H1 (cell line): Measurements from ENCODE around the gene PTPN12. TPM values are rescaled to one million over a fixed set of nuclear protein-coding genes. Genes with fewer than 3 reads are reported as not detected.

Experiments used
- CTCF ChIA-PET: fragments of 300-600 bp; sonication (Branson Sonifier 250); formaldehyde crosslinking; loops from one replicate; lab custom pipeline; 2021; ENCODE audit not compliant: partially characterized antibody; lab: Charles Lee
- POLR2A ChIA-PET: fragments of 300-600 bp; sonication (Branson Sonifier 250); formaldehyde crosslinking; loops from one replicate; lab custom pipeline; 2021; ENCODE audit warnings: inconsistent platforms; ENCODE audit not compliant: partially characterized antibody; lab: Charles Lee
- DNase-seq, 2 experiments: peaks; one replicate each; pipeline versions ENCODE4 v3.0.0 to v3.0.0-alpha.2; 2010 to 2022; ENCODE audit warnings: low spot score in 2 of 2, low read depth in 1 of 2, mixed read lengths in 1 of 2
- FAIRE-seq: peaks from 2 replicates; lab custom pipeline; 2011; peaks lifted over from hg19 to GRCh38; lab: Jason Lieb, UNC
- H2AFZ ChIP-seq: 2 replicates; pipeline ENCODE4 v1.8.1; 2012; ENCODE audit warnings: low read length, inconsistent platforms
- H2AK5ac ChIP-seq: 2 replicates; pipeline ENCODE4 v1.6.1; 2013; ENCODE audit warnings: low read depth, low read length
- H2BK120ac ChIP-seq: replicated peaks from 2 replicates; pipeline ENCODE3; 2013; ENCODE audit warnings: low read depth, low read length, inconsistent platforms
- H2BK12ac ChIP-seq: 2 replicates; pipeline ENCODE4 v1.6.1; 2013; ENCODE audit warnings: low read depth, low read length
- H2BK15ac ChIP-seq: 2 replicates; pipeline ENCODE4 v1.6.1; 2013; ENCODE audit warnings: low read length
- H2BK20ac ChIP-seq: 2 replicates; pipeline ENCODE4 v1.6.1; 2013; ENCODE audit warnings: low read length
- H2BK5ac ChIP-seq: 2 replicates; pipeline ENCODE4 v1.6.1; 2013; ENCODE audit warnings: low read depth, low read length
- H3K14ac ChIP-seq: 2 replicates; pipeline ENCODE4 v1.6.1; 2013; ENCODE audit warnings: inconsistent platforms; ENCODE audit not compliant: insufficient read length
- H3K18ac ChIP-seq: 2 replicates; pipeline ENCODE4 v1.6.1; 2013; ENCODE audit warnings: low read length; ENCODE audit errors: extremely low read depth
- H3K23ac ChIP-seq: 2 replicates; pipeline ENCODE4 v1.6.1; 2013; ENCODE audit warnings: inconsistent platforms; ENCODE audit not compliant: insufficient read length
- H3K23me2 ChIP-seq: 2 replicates; pipeline ENCODE4 v1.6.1; 2013; ENCODE audit warnings: low read depth, low read length
- H3K27ac ChIP-seq: 2 replicates; pipeline ENCODE4 v1.6.1; 2011; ENCODE audit warnings: low read depth, low read length, inconsistent platforms
- H3K27me3 ChIP-seq, 4 experiments: replicated peaks in 1 of 4; 1 replicate in 1 of 4; 2 replicates in 3 of 4; pipeline versions ENCODE4 v1.6.1 to v1.8.1; 2011 to 2013; ENCODE audit warnings: low read length in 3 of 4, mild to moderate bottlenecking in 3 of 4, inconsistent platforms in 2 of 4, mixed read lengths in 2 of 4, moderate library complexity in 1 of 4; ENCODE audit not compliant: control insufficient read depth in 3 of 4, insufficient read depth in 3 of 4; ENCODE audit errors: extremely low read depth in 1 of 4
- H3K36me3 ChIP-seq, 4 experiments: 2 replicates each; pipeline versions ENCODE4 v1.6.1 to v1.8.1; 2011 to 2013; ENCODE audit warnings: mild to moderate bottlenecking in 4 of 4, low read length in 3 of 4, moderate library complexity in 2 of 4, control low read depth in 1 of 4, inconsistent platforms in 1 of 4; ENCODE audit not compliant: insufficient read depth in 4 of 4, control insufficient read depth in 2 of 4
- H3K4ac ChIP-seq: replicated peaks from 2 replicates; pipeline ENCODE3; 2013; ENCODE audit warnings: low read length, low read depth, mixed read lengths, inconsistent platforms; ENCODE audit not compliant: insufficient read length
- H3K4me1 ChIP-seq, 4 experiments: replicated peaks in 1 of 4; 1 replicate in 1 of 4; 2 replicates in 3 of 4; pipeline versions ENCODE4 v1.6.1 to v1.8.1; 2011 to 2013; ENCODE audit warnings: low read length in 3 of 4, inconsistent platforms in 2 of 4, mixed read lengths in 1 of 4; ENCODE audit not compliant: insufficient read depth in 4 of 4, control insufficient read depth in 3 of 4
- H3K4me2 ChIP-seq, 2 experiments: 2 replicates each; pipeline versions ENCODE4 v1.6.1 to v1.8.1; 2011 to 2013; ENCODE audit warnings: low read depth in 2 of 2, low read length in 2 of 2, control low read depth in 1 of 2, inconsistent platforms in 1 of 2, mild to moderate bottlenecking in 1 of 2; ENCODE audit not compliant: insufficient read depth in 1 of 2
- H3K4me3 ChIP-seq, 4 experiments: fragments of 200-600, 300-600 bp in 1 of 4; sonication (generic), shearing (Covaris generic), sonication (Bioruptor Twin) in 1 of 4; 2 replicates each; pipeline versions ENCODE4 v1.5.1 to v1.8.1; 2011 to 2016; ENCODE audit warnings: low read length in 4 of 4, low read depth in 3 of 4, control low read depth in 2 of 4, inconsistent platforms in 2 of 4, mild to moderate bottlenecking in 2 of 4, mixed read lengths in 1 of 4, moderate library complexity in 1 of 4; ENCODE audit not compliant: insufficient read depth in 2 of 4; ENCODE audit errors: extremely low read depth in 1 of 4
- H3K56ac ChIP-seq: replicated peaks from 2 replicates; pipeline ENCODE3; 2013; ENCODE audit warnings: low read depth, mild to moderate bottlenecking, mixed read lengths, low read length, inconsistent platforms; ENCODE audit not compliant: insufficient read length
- H3K79me1 ChIP-seq: 2 replicates; pipeline ENCODE4 v1.6.1; 2013; ENCODE audit warnings: low read depth, low read length, control low read depth
- H3K79me2 ChIP-seq, 2 experiments: 2 replicates each; pipeline versions ENCODE4 v1.6.1 to v1.8.1; 2012 to 2013; ENCODE audit warnings: low read length in 2 of 2, mild to moderate bottlenecking in 2 of 2, inconsistent platforms in 1 of 2; ENCODE audit not compliant: insufficient read depth in 2 of 2, control insufficient read depth in 1 of 2
- H3K9ac ChIP-seq, 4 experiments: replicated peaks in 1 of 4; 1 replicate in 1 of 4; 2 replicates in 3 of 4; pipeline versions ENCODE4 v1.6.1 to v1.8.1; 2011 to 2013; ENCODE audit warnings: low read depth in 3 of 4, low read length in 3 of 4, control low read depth in 2 of 4, mild to moderate bottlenecking in 2 of 4, moderate library complexity in 2 of 4, inconsistent platforms in 1 of 4; ENCODE audit errors: extremely low read depth in 1 of 4
- H3K9me3 ChIP-seq, 2 experiments: 2 replicates each; pipeline versions ENCODE4 v1.6.1 to v1.8.1; 2012 to 2013; ENCODE audit warnings: mild to moderate bottlenecking in 2 of 2, moderate library complexity in 2 of 2, control low read depth in 1 of 2, inconsistent platforms in 1 of 2, low read depth in 1 of 2, low read length in 1 of 2, mixed read lengths in 1 of 2; ENCODE audit not compliant: insufficient read depth in 2 of 2
- H4K20me1 ChIP-seq, 2 experiments: replicated peaks in 1 of 2; 2 replicates each; pipeline versions ENCODE3 to v1.8.1; 2011 to 2013; ENCODE audit warnings: inconsistent platforms in 2 of 2, low read length in 2 of 2, mild to moderate bottlenecking in 1 of 2; ENCODE audit not compliant: insufficient read depth in 2 of 2, control insufficient read depth in 1 of 2
- H4K5ac ChIP-seq: 2 replicates; pipeline ENCODE4 v1.6.1; 2013; ENCODE audit warnings: low read length, low read depth, mixed read lengths, inconsistent platforms; ENCODE audit not compliant: insufficient read length
- H4K8ac ChIP-seq: 2 replicates; pipeline ENCODE4 v1.8.0; 2013; ENCODE audit warnings: mild to moderate bottlenecking, moderate library complexity, low read length, inconsistent platforms; ENCODE audit not compliant: insufficient read depth; ENCODE audit errors: extremely low read depth
- H4K91ac ChIP-seq: replicated peaks from 2 replicates; pipeline ENCODE3; 2013; ENCODE audit warnings: low read length, mixed read lengths, inconsistent platforms; ENCODE audit not compliant: insufficient read length
- POLR2AphosphoS5 ChIP-seq: IDR thresholded peaks from 2 replicates; pipeline ENCODE4 v1.6.1; 2011; ENCODE audit warnings: low read depth, low read length
- TBP ChIP-seq: IDR thresholded peaks from 2 replicates; pipeline ENCODE4 v1.6.1; 2011; ENCODE audit warnings: low read depth, low read length, improper control_type of control experiment
- TEAD4 ChIP-seq: IDR thresholded peaks from 2 replicates; pipeline ENCODE4 v1.6.1; 2012; ENCODE audit warnings: low read depth, low read length, inconsistent platforms, mixed read lengths
- WGBS, 2 experiments: shearing (Covaris generic) in 1 of 2; methylation state at CpG; one replicate each; pipeline versions ENCODE4 v1.1.6 to v1.1.7; 2013 to 2015; ENCODE audit warnings: low lambda C conversion rate in 2 of 2, mixed read lengths in 2 of 2, inconsistent platforms in 1 of 2, low coverage in 1 of 2, missing lambda C conversion rate in 1 of 2; ENCODE audit not compliant: insufficient replicate concordance in 2 of 2, insufficient coverage in 1 of 2, insufficient read length in 1 of 2; ENCODE audit errors: extremely low coverage in 1 of 2, missing lambda C conversion rate in 1 of 2; 5-methylcytosine and 5-hydroxymethylcytosine counted together
- polyA plus RNA-seq, 7 experiments: library from polyadenylated mRNA; depleted of rRNA in 3 of 7; stranded (reverse) in 5 of 7; unstranded in 2 of 7; fragments of >200 nt in 5 of 7; fragments of 200-250 nt in 2 of 7; gene quantifications; 1 replicate in 5 of 7; 2 replicates in 1 of 7; 4 replicates in 1 of 7; pipeline versions ENCODE4 v1.2.1 to v1.2.3, GENCODE V29; 2011 to 2013; ENCODE audit warnings: missing spikeins in 2 of 7, mixed read lengths in 2 of 7
- total RNA-seq: library from RNA; stranded (reverse); fragmentation: NEBNext Ultra II Directional; extraction: Animal tissue kit (Norgen Biotek cat#: 25700); gene quantifications from 2 replicates; pipeline ENCODE4 v1.2.1, GENCODE V29; 2021

Gene PTPN12
- total and polyA plus RNA-seq, 2 of the 8 experiments (the other 6 are each of a cell fraction or from before 2014, with no cell fraction given): 39.7 to 132 TPM

GRCh38 chr7:77498659-77499379 is 38.3 kb upstream of the PTPN12 start:
- Histone ChIP-seq H3K36me3 (no peaks in the 10 kb centered on the region), H3K14ac (no peak overlapping the region), H3K23me2 (no peaks in the 10 kb centered on the region), H3K18ac (no peak overlapping the region), H4K8ac (no peak overlapping the region), H4K20me1 (no peaks in the 10 kb centered on the region), H2AFZ (peak overlapping the region; percentile 49; the same call in 1 of the 2 replicates), H3K27me3 (no peaks in the 10 kb centered on the region), H2BK12ac (no peak overlapping the region), H2BK20ac (no peak overlapping the region), H3K9ac (no peak overlapping the region), H2AK5ac (no peak overlapping the region), H3K23ac (no peak overlapping the region), H3K4ac (no peak overlapping the region), H4K91ac (no peak overlapping the region), H4K5ac (no peak overlapping the region), H2BK5ac (no peak overlapping the region), H3K4me2 (no peak overlapping the region), H3K27ac (no peak overlapping the region), H3K56ac (no peak overlapping the region), H3K4me3 (no peak overlapping the region), H3K4me1 (no peaks in the 10 kb centered on the region), H3K79me2 (no peaks in the 10 kb centered on the region), H3K79me1 (no peaks in the 10 kb centered on the region), H2BK120ac (no peak overlapping the region), H3K9me3 (peaks cover 9% of the 10 kb centered on the region in 2 experiments), H2BK15ac (no peak overlapping the region)
- FAIRE-seq (no peak), DNase-seq (no peak)
- WGBS, 2 experiments: 90% methylated on average over 6 of the region's 6 CpGs; no CpG with 5 or more reads in 1 of the 2 experiments
- CTCF ChIA-PET: no interaction called here
- no peak for TF ChIP-seq TEAD4
- no peak for TF ChIP-seq TBP
- TF ChIP-seq POLR2AphosphoS5: no peak
- POLR2A ChIA-PET: interaction anchor here (1.7 kb wide), 1 partner anchor 43 kb away, joined by 4 read pairs; no protein-coding TSS in a partner anchor
